ENCODE data around the gene SPG11.

SPG11 gene

GRCh38 chr15:44516436-44516835, 147.0 kb downstream of the SPG11 start:
- DNase-seq, result no peak
